ENCODE measurements around the gene DCAF12. TPM values are rescaled to one million over a fixed set of nuclear protein-coding genes. Genes with fewer than 3 reads are reported as not detected.
"Not testable (repeated sequence)": the region's sequence is repeated elsewhere in the genome, so short reads cannot be mapped to it uniquely, and the experiment has no call there.

Gene DCAF12
- 21.7 and 25.0 TPM in 2 replicates for total RNA-seq (2014; rRNA removed)
- 12.4 TPM for polyA plus RNA-seq (2012)

DNA sequence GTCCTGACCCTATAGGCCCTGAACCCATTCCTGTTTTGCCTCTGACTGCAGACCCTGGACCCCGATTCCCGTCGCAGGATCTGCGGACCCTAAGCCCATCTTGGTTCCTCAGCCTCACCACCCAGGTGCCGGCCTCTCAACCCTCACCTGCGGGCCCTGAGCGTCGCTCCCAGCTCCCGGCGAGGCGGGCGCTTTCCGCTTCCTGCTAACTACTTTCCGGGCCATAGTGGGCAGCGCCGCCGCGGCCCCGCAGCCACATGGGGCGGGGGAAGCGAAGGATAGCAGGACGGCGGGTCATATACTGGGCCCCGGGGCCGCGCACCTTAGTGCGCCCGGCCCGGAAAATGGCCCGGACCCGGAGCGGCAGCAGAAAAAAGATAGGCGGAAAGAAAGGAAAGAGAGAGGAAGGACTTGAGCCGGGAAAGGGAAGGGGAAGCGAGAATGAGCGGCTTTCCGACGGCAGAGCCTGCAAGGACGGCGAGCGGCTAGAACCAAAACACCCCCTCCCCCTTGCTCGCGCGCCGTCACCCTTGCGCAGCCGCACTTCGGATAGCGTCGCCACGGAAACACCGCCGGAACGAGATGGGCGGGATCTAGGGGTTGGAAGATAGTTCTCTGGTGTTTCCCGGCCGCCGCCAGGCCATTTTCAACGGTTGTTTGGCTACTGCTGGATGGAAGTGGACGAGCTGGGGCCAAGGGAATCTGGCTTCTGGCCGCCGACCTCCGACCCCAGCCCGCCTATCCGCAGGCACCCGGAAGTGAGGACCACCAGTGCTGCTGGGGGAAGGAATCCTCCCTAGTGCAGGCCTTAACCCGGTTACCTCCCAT lies at the start of gene DCAF12:
DCAF12 (minus strand) TSS at position 492 of the 828 bp plus-strand sequence; CDS start at position 225, 267 bp downstream.
- peak; percentile 89 for DNase-seq (ENCODE audit: low read depth)

DNA sequence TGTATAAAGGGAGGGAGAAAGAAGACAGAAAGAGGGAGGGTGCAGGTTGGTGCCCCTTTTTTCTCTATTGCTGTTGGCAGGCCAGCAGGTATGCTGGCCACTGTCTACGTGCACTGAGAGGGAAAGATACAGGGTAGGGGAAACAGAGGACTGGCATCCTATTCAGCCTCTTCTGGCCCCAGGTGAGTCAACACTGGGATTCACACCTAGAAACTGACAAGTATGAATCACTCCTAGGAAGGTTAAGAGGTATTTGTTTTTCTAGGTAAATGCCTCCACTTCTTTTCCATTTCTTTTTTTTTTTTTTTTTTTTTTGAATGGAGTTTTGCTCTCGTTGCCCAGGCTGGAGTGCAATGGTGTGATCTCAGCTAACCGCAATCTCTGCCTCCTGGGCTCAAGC lies 49.6 kb upstream of the DCAF12 start:
- DNase-seq (ENCODE audit: low read depth), result no peak

DNA sequence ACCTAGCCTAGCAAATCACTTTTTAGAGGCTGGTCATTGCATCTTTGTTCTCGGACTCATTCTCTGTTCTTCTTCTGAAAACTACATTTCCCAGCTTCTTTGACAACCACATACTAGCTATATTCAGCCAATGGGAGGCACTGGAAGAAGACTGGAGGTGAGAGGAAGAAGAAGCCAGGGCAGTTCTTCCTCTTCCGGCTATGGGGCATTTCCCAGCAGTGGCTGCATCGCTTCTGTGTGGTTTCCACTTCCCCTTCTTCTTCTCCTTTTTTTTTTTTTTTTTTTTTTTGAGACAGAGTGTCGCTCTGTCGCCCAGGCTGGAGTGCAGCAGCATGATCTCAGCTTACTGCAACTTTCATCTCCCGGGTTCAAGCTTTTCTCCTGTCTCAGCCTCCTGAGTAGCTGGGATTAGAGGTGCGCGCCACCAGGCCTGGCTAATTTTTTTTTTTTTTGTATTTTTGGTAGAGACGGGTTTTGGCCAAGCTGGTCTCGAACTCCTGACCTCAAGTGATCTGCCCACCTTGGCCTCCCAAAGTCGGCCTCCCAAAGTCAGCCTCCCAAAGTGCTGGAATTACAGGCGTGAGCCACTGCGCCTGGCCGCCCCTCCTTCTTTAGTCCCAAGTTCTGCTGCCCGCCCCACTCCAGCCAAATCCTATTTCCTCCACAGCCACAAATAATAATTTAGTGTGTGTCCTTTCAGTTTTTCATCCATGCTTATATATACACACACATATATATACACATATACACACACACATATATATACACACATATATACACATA lies 45.4 kb upstream of the DCAF12 start:
- no peak for DNase-seq (ENCODE audit: low read depth)

DNA sequence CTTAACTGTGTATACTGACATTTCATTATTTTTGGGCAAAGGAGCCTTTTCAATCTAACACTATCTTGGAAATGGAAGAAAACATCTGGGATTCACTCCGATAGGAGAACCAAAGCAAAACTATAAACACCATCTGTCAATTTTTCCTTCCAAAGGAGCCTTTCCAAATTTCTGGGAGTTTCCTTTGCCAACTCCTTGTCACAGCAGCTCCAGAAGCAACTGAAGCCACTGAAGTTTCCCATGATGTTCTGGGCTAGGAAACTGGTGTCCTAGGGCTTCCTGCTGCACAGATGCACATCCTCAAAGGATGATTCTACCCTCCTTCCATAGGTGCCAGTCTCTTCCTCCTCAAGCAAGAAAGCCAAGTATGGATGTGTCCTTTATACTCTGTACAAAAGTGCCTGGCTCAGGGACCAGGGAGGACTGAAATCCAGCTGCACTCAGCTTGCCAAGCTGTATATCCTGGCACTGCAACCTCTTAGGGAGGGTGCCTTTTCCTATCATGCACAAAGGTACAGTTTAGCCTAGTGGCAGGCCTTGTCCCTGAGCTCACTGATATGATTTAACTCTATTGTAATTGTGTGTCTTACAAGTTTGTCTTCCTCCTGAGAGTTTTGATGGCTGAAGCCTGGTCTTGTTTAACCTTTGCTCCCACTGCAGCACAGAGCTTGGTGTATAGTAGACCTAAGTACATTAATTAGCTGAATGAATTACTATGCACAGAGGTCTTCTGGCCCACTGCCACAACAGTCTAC lies 43.9 kb upstream of the DCAF12 start:
- no peak for DNase-seq (ENCODE audit: low read depth)

DNA sequence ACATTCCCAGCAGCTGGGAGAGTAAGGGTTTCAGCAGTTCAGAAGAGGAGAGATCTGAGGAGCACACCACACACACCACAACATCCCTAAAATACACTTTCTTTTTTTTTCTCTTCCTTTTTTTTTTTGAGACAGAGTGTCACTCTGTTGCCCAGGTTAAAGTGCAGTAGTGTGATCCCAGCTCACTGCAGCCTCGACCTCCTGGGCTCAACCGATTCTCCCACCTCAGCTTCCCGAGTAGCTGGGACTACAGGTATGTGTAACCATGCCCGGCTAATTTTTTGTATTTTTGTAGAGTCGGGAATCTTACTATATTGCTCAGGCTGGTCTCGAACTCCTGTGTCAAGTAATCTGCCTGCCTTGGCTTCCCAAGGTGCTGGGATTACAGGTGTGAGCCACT lies 42.6 kb upstream of the DCAF12 start:
- DNase-seq (ENCODE audit: low read depth), result no peak

DNA sequence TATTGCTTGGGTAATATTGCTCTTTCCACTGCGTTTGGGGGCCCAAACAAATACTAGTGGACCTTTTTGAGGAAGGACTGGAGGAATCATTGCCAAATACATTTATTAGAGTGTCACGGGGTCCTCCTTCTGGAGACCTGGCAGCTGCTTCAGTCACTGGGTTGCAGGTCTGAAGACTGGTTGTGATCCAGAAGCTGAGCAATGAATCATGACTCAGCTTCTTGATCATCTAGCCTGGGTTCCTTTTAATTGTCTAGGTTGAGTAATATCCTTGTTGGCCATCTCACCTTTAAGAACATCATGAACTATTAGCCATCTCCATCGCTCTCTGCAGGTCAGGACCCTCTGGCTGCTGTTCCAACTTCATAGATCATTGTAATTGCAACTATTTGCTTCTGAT lies 36.9 kb upstream of the DCAF12 start:
- DNase-seq (ENCODE audit: low read depth), result peak; percentile 35

DNA sequence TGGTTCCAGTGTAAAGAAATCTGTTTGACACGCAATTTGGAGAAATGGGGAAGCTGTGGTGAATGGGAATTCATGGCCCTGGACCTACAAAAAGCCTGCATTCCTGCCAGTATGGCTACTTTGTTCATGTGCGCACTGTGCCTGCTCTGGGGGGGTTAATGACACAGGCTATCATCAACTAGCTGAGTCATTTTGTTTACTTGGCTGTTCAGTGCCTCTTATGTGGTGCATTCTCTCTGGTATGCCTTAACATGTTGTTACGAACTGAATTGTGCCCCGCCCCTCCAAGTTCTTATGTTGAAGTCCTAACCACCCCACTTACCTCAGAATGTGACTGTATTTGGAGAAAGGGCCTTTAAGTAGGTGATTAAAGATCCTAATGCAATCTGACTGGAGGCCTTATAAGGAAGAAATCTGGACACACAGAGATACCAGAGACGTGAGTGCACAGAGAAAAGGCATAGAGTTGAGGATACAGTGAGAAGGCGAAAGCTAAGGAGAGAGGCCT lies 31.9 kb upstream of the DCAF12 start:
- DNase-seq (ENCODE audit: low read depth), result peak; percentile 64

DNA sequence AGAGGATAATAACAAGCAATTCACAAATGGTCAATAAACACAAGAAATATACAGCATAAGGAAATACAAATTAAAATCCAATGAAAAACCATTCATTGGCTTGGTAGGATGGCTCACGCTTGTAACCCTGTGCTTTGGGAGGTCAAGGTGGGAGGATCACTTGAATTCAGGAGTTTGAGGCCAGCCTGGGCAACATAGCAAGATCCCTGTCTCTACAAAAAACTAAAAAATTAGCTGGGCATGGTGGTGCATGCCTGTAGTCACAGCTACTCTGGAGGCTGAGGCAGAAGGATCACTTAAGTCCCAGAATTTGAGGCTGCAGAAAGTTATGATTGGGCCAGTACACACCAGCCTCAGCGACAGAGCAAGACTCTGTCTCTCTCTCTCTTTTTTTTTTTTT lies 31.4 kb upstream of the DCAF12 start:
- DNase-seq (ENCODE audit: low read depth), result no peak

DNA sequence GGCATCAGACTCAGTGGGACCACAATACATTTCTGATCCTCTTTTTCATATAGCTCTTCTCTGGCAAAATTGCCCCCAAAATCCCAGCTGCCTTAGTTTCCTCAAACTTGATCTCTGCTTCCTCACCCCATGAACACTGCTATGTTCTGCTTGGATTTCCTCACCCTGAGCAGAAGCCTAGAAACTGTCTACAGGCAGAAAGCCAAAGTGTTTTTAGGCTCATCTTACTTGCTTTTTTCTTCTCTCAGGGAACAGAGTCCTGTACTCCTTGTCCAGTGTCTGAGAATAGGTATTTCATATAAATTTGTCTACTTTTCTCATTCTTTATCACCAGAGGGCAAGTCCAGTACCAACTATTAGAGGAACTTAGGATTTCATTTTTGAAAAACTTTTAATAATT lies 30.8 kb upstream of the DCAF12 start:
- DNase-seq (ENCODE audit: low read depth), result no peak

DNA sequence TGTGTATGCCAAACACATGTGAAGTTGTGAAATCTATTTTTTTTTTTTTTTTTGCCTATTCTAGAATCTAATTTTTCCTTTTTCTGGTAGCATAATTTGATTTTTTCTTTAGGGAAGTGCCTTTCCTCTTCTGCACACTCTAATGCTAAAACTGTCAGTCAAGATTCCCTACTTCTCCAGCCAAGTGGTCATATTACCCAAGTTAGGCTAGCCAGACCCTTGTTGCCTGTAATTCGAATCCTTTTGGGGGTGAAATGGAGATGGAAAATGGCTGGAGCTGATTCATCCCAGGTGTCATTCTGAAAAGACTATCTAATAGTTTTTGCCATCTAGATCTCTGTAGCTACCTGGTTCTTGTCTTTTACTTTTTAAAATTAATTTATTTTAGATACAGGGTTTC lies 27.6 kb upstream of the DCAF12 start:
- no peak for DNase-seq (ENCODE audit: low read depth)

DNA sequence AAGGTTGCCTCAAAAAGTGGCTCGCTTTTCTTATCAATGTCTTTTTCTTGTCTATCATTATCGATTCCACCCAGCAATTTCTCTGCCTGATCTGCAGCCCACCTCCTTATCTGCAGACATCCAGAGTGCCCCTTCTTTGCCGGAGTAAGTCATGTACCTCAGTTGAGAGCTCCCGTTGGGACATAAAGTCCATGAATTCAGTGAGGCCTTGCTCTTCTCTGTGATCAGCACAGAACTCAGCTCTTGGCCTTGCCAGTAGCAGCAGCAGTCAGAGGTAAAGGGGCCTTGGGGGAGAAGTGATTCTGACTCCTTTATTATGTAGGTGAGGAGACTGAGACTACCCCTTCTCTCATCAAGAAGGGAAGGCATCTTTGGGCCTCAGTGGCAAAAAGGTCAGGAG lies 24.9 kb upstream of the DCAF12 start:
- no peak for DNase-seq (ENCODE audit: low read depth)

DNA sequence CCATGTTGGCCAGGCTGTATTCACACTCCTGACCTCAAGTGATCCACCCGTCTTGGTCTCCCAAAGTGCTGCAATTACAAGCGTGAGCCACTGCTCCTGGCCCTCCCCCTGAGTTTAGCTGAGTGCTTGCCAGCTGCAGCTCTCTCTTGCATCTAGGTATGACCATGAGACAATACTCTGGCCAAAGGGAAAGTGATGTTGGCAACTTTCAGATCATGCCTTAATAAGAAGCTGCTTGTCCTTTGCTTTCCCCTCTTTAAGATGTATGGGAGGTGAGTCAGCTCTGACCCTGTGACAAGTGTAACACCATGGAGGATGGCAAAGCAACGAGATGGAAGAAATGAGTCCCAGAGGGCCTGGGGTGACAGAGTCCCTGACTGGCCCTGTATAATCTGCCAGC lies 18.7 kb upstream of the DCAF12 start:
- DNase-seq (ENCODE audit: low read depth), result no peak

DNA sequence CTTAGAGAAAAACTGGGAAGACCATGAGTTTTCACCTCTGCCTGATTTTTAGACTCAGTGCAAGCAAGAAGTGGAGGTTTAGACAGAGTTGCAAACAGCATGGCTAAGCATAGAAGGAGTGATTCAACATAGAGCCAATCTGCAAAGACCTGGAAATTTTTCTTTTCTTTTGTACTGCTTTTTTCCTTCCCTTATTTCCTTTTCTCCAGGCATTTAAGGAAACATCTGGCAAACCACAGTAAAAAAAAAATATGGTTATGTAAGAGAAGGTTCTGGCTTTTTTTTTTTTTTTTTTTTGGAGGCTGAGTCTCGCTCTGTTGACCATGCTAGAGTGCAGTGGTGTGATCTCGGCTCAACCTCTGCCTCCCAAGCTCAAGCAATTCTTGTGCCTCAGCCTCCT lies 16.6 kb upstream of the DCAF12 start:
- DNase-seq (ENCODE audit: low read depth), result no peak

DNA sequence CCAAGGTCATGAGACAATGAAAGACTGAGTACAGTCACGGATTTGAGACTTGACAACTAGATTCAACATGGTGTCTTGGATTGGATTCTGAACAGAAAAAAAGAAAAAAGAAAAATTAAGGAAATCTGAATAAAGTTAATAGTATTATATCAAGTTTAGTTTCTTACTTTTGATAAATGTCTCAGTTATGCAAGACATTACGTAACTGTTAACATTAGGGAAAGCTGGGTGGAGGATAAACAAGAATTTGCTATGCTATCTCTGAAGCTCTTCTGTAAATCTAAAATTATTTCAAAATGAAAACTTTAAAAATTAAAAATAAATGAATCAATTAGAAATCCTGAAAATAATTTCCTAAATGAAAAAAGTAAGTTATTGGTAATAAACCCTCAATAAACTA lies 14.4 kb upstream of the DCAF12 start:
- no peak for DNase-seq (ENCODE audit: low read depth)

DNA sequence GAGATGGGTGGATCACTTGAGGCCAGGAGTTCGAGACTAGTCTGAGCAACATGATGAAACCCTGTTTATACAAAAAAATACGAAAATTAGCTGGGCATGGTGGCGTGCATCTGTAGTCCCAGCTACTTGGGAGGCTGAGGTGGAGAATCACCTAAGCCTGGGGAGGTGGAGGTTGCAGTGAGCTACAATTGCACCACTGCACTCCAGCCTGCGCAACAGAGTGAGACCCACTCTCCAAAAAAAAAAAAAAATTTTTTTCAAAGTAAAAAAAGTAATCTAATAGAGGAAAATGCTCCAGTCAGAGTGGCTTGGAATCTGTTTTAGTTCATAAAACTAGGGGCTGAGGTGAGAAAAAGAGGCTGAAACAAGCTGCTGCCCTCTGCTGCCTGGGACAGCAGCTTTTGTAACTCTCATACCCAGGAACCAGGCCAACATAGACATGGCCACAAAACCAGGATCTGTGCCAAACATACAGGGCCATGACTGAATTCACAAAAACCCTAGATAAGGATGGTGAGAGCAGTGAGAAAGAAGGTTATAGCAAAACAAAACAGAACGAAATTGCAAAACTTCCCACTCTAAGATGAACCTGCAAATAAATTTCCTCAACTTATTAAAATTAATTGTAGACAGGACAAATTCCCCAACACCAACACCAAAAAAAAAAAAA lies 13.1 kb upstream of the DCAF12 start:
- peak; percentile 78 for DNase-seq (ENCODE audit: low read depth)

DNA sequence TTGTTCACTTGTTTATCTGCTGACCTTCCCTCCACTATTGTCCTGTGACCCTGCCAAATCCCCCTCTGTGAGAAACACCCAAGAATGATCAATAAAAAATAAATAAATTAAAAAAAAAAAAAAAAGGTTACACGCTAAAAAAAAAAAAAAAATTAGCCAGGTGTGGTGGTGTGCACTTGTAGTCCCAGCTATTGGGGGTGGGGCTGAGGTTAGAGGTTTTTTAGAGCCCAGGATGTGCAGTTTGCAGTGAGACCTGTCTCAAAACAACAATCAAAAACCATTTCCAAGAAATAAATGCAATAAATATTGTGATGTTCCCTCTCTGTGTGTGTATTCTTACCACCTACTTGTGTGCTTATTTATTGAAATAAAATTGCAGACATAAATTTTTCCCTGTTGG lies 12.1 kb upstream of the DCAF12 start:
- not testable (repeated sequence) for DNase-seq (ENCODE audit: low read depth)

DNA sequence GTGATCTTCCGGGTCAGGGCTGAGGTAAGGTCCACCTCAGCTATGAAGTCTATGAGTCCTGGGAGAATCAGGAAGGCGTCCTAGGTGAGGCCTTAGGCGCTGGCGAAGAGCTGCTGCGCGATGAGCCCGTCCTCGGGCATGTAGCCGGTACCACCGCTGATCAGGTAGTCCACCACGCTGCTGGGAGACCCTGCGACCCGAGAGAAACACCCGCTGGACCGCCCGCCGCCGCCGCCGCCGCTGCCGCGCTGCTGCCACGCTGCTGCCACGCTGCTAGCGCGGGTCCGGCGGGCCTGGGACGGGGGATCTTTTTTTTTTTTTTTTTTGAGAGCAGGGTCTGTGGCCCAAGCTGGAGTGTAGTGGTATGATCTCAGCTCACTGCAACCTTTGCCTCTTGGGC lies 8.0 kb upstream of the DCAF12 start:
- DNase-seq (ENCODE audit: low read depth), result no peak

DNA sequence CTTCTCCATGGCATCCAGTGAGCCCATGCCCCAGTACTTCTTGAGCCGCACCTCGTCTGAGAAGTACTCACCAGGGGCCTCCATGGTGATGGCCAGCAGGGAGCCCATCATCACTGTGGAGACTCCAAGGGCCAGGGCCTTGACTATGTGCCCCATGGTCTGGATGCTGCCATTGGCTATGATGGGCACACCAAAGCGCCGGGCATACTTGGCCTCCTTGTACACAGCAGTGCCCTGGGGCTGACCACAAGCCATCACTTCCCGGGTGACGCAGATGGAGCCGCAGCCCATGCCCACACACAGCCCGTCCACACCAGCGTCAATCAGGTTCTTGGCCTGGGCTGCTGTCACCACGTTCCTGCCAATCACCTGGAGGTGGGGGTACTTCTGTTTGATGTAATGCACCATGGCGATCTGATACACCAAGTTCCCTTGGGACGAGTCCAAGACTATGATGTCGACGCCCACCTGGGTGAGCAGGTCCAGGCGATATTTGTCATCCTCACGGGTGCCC lies 7.0 kb upstream of the DCAF12 start:
- no peak for DNase-seq (ENCODE audit: low read depth)

DNA sequence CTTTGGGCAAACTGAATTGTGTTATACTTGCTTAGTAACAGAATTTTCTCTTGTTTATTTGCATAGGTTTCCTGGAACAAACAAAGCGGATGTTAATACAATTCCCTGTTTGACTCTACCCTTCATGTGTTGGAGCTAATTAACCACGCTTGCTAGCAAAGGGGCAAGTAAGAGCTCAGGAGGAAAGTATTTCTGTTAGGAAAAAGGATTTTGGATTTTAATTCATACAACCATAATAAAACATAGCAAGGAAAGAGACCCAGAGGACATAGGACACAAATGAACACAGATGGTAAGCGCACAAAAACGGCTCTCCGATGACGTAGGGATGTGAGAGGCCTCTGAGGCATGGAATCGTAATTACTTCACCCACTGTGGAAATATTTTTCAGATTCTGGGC lies 5.1 kb upstream of the DCAF12 start:
- no peak for DNase-seq (ENCODE audit: low read depth)

DNA sequence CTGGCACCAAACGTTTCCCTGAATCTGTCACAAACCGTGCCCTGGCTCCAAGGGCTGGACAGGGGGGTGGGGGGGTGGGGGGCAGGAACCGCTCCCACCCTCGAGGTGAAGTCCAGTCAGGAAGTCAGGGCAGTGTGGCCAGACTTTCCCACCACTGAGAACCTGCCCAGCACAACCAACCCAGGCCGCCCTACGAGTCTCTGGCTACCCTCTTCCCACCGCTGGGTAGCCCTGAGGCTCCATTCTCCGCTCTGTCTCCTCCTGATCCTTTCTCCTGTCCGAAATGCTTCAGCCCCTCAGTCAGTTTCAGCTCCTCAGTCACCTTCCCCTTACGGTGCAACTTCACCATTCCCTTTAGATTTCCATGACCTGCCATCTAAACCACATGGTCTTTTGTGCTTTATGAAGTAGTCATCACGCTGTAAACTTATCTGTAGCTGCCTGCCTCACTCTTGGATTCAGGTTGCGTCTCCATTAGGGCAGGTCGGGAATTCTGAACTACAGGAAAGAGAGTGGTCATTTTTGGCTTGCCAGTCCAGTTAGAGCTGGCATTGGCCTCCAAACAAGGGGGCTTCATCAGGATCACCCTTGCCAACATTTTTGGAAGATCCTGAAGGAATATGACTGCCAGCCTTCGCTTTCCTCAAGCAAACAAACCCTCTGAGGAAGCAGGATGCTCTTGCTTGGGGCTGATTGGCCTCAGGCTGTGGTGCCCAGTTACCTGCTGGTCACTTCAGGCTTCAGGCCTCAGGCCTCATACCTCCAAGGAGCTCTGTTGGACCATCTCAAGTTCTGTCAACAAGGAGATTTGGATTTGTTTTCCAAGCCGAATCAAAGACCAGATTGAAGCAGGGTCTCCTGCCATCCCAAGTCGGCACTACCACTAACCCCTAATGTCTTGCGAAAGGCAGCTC lies 794 bp upstream of the DCAF12 start:
- DNase-seq (ENCODE audit: low read depth), result no peak
